HG02571 (cell line): Measurements from ENCODE around the gene HBA2.
"Not testable (repeated sequence)": the region's sequence is repeated elsewhere in the genome, so short reads cannot be mapped to it uniquely, and the experiment has no call there.

Source experiments
- ATAC-seq: cut with Tn5 transposase; IDR thresholded peaks from one replicate; pipeline ENCODE4 v1.9.1; 2021; ENCODE audit warnings: mild to moderate bottlenecking, moderate library complexity; ENCODE audit not compliant: unreplicated experiment

The HBA2 gene

GRCh38 chr16:172374-172941 is at the start of gene HBA2:
Gene HBA2, plus strand, starts transcription at chr16:172876. Its CDS starts 37 bp downstream, at chr16:172913.
- not testable (repeated sequence) for ATAC-seq

DNA sequence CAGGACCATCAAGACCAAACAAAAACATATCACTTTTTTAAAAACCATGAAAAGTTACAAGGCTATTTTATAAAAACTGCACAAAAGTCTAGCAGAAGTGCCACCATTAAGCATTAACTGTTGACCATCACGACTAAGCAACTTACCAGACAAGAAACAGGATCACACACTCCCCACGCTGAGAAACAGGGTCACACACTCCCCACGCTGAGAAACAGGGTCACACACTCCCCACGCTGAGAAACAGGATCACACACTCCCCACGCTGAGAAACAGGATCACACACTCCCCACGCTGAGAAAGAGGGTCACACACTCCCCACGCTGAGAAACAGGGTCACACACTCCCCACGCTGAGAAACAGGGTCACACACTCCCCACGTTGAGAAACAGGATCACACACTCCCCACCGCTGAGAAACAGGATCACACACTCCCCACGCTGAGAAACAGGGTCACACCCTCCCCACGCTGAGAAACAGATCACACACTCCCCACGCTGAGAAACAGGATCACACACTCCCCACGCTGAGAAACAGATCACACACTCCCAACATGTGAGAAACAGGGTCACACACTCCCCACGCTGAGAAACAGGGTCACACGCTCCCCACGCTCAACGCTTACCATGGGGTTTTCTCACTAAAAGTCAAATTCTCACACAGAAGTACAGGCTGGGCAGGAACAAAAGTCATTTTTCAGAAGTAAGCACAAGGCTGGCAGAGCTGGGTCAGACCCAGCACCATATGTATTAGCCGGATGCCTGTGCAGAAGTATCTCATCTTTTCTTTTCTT is 48.9 kb upstream of the HBA2 start:
- not testable (repeated sequence) for ATAC-seq

GRCh38 chr16:125011-125410 is 47.7 kb upstream of the HBA2 start:
- ATAC-seq = no peak

GRCh38 chr16:129075-129474 is 43.6 kb upstream of the HBA2 start:
- no peak for ATAC-seq

DNA sequence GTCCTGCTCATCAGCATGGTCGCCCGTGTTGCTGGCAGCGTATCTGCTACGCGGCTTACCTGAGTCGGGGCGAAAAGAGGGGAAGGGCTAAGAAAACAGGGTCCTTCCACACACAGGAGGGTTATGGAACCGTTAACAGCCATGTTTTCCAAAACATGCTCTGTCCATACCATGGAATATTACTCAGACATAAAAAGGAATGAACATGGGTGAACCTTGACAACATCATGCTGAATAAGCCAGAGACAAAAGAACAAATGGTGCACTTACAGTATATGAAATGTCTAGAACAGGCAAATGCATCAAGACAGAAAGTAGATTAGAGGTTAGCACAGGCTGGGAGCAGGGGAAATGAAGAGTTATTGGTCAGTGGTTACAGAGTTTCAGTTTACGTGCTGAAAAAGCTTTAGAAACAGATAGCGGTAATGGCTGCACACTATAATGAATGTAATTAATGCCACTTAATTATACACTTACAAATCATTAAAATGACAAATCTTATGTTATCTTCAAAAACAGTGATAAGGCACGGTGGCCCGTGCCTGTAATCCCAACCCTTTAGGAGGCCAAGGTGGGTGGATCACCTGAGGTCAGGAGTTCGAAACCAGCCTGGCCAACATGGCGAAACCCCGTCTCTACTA is 42.0 kb upstream of the HBA2 start:
- ATAC-seq = no peak

DNA sequence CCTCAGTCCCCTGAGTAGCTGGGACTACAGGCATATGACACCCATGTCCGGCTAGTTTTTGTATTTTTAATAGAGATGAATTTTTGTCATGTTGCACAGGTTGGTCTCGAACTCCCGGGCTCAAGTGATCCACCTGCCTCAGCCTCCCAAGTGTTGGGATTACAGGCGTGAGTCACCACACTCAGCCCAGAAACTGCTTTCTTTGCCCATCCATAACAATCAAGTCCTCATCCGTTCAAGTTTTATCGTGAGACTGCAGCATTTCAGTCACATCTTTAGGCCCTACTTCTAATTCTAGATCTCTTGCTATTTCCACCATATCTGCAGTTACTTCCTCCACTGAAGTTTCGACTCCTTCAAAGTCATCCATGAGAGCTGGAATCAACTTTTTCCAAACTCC is 40.6 kb upstream of the HBA2 start:
- no peak for ATAC-seq

GRCh38 chr16:133716-134115 is 39.0 kb upstream of the HBA2 start:
- ATAC-seq = no peak

DNA sequence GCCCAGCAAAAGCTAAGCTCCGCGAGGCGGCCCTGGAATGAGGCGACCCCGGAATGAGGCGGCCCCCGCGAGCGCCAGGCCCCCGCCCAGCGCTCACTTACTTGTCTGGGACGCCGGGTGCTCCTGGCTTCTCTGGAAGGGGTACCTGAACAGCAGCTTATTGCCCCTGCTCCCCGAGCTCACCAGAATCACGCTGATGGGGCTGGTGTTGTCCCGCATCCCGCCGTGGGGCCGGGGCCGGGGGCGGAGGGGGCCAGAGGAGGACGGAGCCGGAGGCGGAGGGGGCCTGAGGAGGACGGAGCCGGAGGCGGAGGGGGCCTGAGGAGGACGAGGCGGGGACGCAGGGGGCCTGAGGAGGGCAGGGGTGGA is 34.6 kb upstream of the HBA2 start:
- ATAC-seq = no peak

GRCh38 chr16:140175-140857 is 32.4 kb upstream of the HBA2 start:
- ATAC-seq = no peak

- ATAC-seq = no peak
Measured at GRCh38 chr16:142405-142967, 30.2 kb upstream of the HBA2 start.

GRCh38 chr16:143047-143446 is 29.6 kb upstream of the HBA2 start:
- no peak for ATAC-seq

DNA sequence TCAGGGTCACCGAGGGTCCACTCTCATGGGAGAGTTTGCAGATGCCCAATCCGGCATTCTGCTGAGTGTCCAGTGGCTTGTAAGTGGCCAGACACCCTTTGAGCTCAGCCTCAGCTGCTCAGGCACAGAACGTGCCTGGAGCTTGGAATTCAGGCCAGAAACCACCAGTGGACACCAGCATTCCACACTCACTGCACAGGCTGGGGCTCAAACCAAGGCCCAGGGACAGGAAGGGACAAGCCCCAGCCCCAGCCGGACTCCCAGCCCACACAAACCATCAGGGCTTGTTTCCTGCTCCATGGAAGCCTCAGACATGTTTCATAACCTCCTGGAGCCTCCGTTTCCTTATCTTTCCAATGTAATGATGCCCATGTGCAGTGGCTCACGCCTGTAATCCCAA is 29.2 kb upstream of the HBA2 start:
- ATAC-seq = no peak

DNA sequence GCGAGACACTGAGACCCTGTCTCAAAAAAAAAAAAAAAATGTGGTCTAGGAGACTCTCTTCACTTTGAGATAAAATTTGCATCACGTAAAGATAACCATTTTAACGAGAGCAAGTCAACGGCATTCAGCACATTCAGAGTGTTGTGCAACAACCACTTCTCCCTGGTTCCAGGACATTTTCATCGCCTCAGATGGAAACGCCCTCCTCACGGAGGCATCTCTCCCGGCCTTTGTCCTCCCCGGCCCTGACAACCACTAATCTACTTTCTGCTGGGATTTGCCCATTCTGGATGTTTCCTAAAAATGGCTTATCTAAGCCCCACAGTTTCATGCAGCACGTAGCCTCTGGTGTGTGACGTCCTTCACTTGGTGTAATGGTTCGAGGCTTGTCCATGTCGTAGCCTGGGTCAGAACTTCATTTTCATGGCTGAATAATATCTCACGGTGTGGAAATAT is 27.9 kb upstream of the HBA2 start:
- no peak for ATAC-seq

DNA sequence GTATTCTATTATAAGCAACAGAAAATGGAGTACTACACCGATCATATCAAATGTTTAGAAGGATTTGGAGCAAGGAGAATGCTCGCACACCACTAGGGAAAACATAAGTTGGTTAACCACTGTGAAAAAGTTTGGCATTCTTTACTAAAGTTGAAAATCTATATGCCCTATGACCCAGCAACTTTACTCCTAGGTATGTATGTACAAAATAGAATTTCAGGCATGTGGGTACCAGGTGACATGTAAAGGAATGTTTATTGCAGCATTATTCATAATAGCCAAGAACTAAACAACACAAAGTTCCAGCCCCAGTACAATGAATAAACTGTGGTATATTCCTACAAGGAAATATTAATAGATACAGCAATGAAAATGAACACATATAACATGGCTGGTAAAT is 26.0 kb upstream of the HBA2 start:
- no peak for ATAC-seq

DNA sequence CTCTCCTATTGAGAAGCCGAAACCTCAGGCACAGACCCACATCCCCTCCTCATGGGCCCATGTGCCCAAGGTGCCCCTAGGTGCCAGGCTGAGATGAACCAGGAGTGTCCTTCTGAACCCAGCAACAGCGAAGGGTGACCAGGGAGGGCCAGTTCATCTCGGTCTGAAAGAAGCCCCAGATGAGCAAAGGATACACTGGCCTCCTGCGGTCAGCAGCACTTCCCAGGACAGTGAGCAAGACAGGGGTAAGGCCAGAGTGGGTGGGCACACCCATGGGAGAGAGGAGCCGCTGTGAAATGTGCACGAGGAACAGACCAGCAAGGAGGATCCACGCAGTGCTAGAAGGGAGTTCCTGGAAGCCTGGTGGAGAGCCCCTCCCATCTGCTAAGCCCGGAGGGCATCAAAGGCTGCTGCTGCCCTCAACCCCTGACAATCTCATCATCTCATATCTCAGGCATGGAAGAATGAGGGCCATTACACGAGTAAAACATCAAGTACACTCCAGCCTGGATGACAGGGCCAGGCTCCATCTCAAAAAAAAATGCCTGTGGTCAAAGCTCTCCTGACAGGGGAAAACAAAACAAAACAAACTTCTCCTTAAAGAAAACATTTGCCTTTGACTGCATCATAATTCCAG is 23.5 kb upstream of the HBA2 start:
- no peak for ATAC-seq

DNA sequence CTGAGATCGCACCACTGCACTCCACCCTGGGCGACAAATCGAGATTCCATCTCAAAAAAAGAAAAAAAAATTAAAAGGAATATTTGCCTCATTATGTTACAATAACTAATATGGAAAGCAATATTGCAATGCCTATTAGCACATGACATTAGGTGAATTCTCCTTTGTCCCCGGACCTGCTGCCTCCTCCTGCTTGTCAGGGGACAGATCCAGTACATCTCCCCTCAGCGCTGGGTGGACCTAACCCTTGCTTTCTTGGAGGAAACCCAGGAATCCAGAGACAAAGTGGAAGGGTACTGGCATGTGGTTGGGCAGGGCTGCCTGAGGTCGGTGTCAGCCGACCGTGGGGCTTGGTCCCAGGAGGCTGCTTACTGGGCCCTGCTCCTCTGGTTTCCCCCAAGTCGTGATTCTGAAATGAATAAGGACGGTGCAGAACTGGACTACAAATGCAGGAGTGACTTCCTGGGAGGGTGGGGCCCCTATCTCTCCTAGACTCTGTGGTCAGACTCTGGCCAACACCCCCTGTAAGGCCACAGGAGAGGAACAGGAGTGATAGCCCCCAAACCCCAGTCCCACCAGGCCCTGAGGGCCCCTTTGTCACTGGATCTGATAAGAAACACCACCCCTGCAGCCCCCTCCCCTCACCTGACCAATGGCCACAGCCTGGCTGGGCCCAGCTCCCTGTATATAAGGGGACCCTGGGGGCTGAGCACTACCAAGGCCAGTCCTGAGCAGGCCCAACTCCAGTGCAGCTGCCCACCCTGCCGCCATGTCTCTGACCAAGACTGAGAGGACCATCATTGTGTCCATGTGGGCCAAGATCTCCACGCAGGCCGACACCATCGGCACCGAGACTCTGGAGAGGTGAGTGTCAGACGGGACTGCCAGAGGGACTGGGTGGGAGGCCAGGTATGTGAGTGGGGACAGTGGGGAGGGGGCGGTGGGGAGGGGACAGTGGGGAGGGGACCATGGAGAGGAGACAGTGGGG is 20.2 kb upstream of the HBA2 start, which contains the start of gene HBZ:
HBZ (plus strand) TSS at position 504 of the 988 bp plus-strand sequence; CDS start at position 770, 266 bp downstream.
- no peak for ATAC-seq

GRCh38 chr16:153129-153521 is 19.6 kb upstream of the HBA2 start:
- ATAC-seq = not testable (repeated sequence)

- ATAC-seq = not testable (repeated sequence)
Measured at GRCh38 chr16:153550-154216, 19.0 kb upstream of the HBA2 start.
